H1 (cell line): ENCODE results near the gene NCK2. TPM values are rescaled to one million over a fixed set of nuclear protein-coding genes. Genes with fewer than 3 reads are reported as not detected.

Source experiments
- CTCF ChIA-PET: fragments of 300-600 bp; sonication (Branson Sonifier 250); formaldehyde crosslinking; loops from one replicate; lab custom pipeline; 2021; ENCODE audit not compliant: partially characterized antibody; lab: Charles Lee
- POLR2A ChIA-PET: fragments of 300-600 bp; sonication (Branson Sonifier 250); formaldehyde crosslinking; loops from one replicate; lab custom pipeline; 2021; ENCODE audit warnings: inconsistent platforms; ENCODE audit not compliant: partially characterized antibody; lab: Charles Lee
- DNase-seq, 2 experiments: peaks; one replicate each; pipeline versions ENCODE4 v3.0.0 to v3.0.0-alpha.2; 2010 to 2022; ENCODE audit warnings: low spot score in 2 of 2, low read depth in 1 of 2, mixed read lengths in 1 of 2
- FAIRE-seq: peaks from 2 replicates; lab custom pipeline; 2011; peaks lifted over from hg19 to GRCh38; lab: Jason Lieb, UNC
- H2AFZ ChIP-seq: 2 replicates; pipeline ENCODE4 v1.8.1; 2012; ENCODE audit warnings: low read length, inconsistent platforms
- H2AK5ac ChIP-seq: 2 replicates; pipeline ENCODE4 v1.6.1; 2013; ENCODE audit warnings: low read depth, low read length
- H2BK120ac ChIP-seq: replicated peaks from 2 replicates; pipeline ENCODE3; 2013; ENCODE audit warnings: low read depth, low read length, inconsistent platforms
- H2BK12ac ChIP-seq: 2 replicates; pipeline ENCODE4 v1.6.1; 2013; ENCODE audit warnings: low read depth, low read length
- H2BK15ac ChIP-seq: 2 replicates; pipeline ENCODE4 v1.6.1; 2013; ENCODE audit warnings: low read length
- H2BK20ac ChIP-seq: 2 replicates; pipeline ENCODE4 v1.6.1; 2013; ENCODE audit warnings: low read length
- H2BK5ac ChIP-seq: 2 replicates; pipeline ENCODE4 v1.6.1; 2013; ENCODE audit warnings: low read depth, low read length
- H3K14ac ChIP-seq: 2 replicates; pipeline ENCODE4 v1.6.1; 2013; ENCODE audit warnings: inconsistent platforms; ENCODE audit not compliant: insufficient read length
- H3K18ac ChIP-seq: 2 replicates; pipeline ENCODE4 v1.6.1; 2013; ENCODE audit warnings: low read length; ENCODE audit errors: extremely low read depth
- H3K23ac ChIP-seq: 2 replicates; pipeline ENCODE4 v1.6.1; 2013; ENCODE audit warnings: inconsistent platforms; ENCODE audit not compliant: insufficient read length
- H3K23me2 ChIP-seq: 2 replicates; pipeline ENCODE4 v1.6.1; 2013; ENCODE audit warnings: low read depth, low read length
- H3K27ac ChIP-seq: 2 replicates; pipeline ENCODE4 v1.6.1; 2011; ENCODE audit warnings: low read depth, low read length, inconsistent platforms
- H3K27me3 ChIP-seq, 4 experiments: replicated peaks in 1 of 4; 1 replicate in 1 of 4; 2 replicates in 3 of 4; pipeline versions ENCODE4 v1.6.1 to v1.8.1; 2011 to 2013; ENCODE audit warnings: low read length in 3 of 4, mild to moderate bottlenecking in 3 of 4, inconsistent platforms in 2 of 4, mixed read lengths in 2 of 4, moderate library complexity in 1 of 4; ENCODE audit not compliant: control insufficient read depth in 3 of 4, insufficient read depth in 3 of 4; ENCODE audit errors: extremely low read depth in 1 of 4
- H3K36me3 ChIP-seq, 4 experiments: 2 replicates each; pipeline versions ENCODE4 v1.6.1 to v1.8.1; 2011 to 2013; ENCODE audit warnings: mild to moderate bottlenecking in 4 of 4, low read length in 3 of 4, moderate library complexity in 2 of 4, control low read depth in 1 of 4, inconsistent platforms in 1 of 4; ENCODE audit not compliant: insufficient read depth in 4 of 4, control insufficient read depth in 2 of 4
- H3K4ac ChIP-seq: replicated peaks from 2 replicates; pipeline ENCODE3; 2013; ENCODE audit warnings: low read length, low read depth, mixed read lengths, inconsistent platforms; ENCODE audit not compliant: insufficient read length
- H3K4me1 ChIP-seq, 4 experiments: replicated peaks in 1 of 4; 1 replicate in 1 of 4; 2 replicates in 3 of 4; pipeline versions ENCODE4 v1.6.1 to v1.8.1; 2011 to 2013; ENCODE audit warnings: low read length in 3 of 4, inconsistent platforms in 2 of 4, mixed read lengths in 1 of 4; ENCODE audit not compliant: insufficient read depth in 4 of 4, control insufficient read depth in 3 of 4
- H3K4me2 ChIP-seq, 2 experiments: 2 replicates each; pipeline versions ENCODE4 v1.6.1 to v1.8.1; 2011 to 2013; ENCODE audit warnings: low read depth in 2 of 2, low read length in 2 of 2, control low read depth in 1 of 2, inconsistent platforms in 1 of 2, mild to moderate bottlenecking in 1 of 2; ENCODE audit not compliant: insufficient read depth in 1 of 2
- H3K4me3 ChIP-seq, 4 experiments: fragments of 200-600, 300-600 bp in 1 of 4; sonication (generic), shearing (Covaris generic), sonication (Bioruptor Twin) in 1 of 4; 2 replicates each; pipeline versions ENCODE4 v1.5.1 to v1.8.1; 2011 to 2016; ENCODE audit warnings: low read length in 4 of 4, low read depth in 3 of 4, control low read depth in 2 of 4, inconsistent platforms in 2 of 4, mild to moderate bottlenecking in 2 of 4, mixed read lengths in 1 of 4, moderate library complexity in 1 of 4; ENCODE audit not compliant: insufficient read depth in 2 of 4; ENCODE audit errors: extremely low read depth in 1 of 4
- H3K56ac ChIP-seq: replicated peaks from 2 replicates; pipeline ENCODE3; 2013; ENCODE audit warnings: low read depth, mild to moderate bottlenecking, mixed read lengths, low read length, inconsistent platforms; ENCODE audit not compliant: insufficient read length
- H3K79me1 ChIP-seq: 2 replicates; pipeline ENCODE4 v1.6.1; 2013; ENCODE audit warnings: low read depth, low read length, control low read depth
- H3K79me2 ChIP-seq, 2 experiments: 2 replicates each; pipeline versions ENCODE4 v1.6.1 to v1.8.1; 2012 to 2013; ENCODE audit warnings: low read length in 2 of 2, mild to moderate bottlenecking in 2 of 2, inconsistent platforms in 1 of 2; ENCODE audit not compliant: insufficient read depth in 2 of 2, control insufficient read depth in 1 of 2
- H3K9ac ChIP-seq, 4 experiments: replicated peaks in 1 of 4; 1 replicate in 1 of 4; 2 replicates in 3 of 4; pipeline versions ENCODE4 v1.6.1 to v1.8.1; 2011 to 2013; ENCODE audit warnings: low read depth in 3 of 4, low read length in 3 of 4, control low read depth in 2 of 4, mild to moderate bottlenecking in 2 of 4, moderate library complexity in 2 of 4, inconsistent platforms in 1 of 4; ENCODE audit errors: extremely low read depth in 1 of 4
- H3K9me3 ChIP-seq, 2 experiments: 2 replicates each; pipeline versions ENCODE4 v1.6.1 to v1.8.1; 2012 to 2013; ENCODE audit warnings: mild to moderate bottlenecking in 2 of 2, moderate library complexity in 2 of 2, control low read depth in 1 of 2, inconsistent platforms in 1 of 2, low read depth in 1 of 2, low read length in 1 of 2, mixed read lengths in 1 of 2; ENCODE audit not compliant: insufficient read depth in 2 of 2
- H4K20me1 ChIP-seq, 2 experiments: replicated peaks in 1 of 2; 2 replicates each; pipeline versions ENCODE3 to v1.8.1; 2011 to 2013; ENCODE audit warnings: inconsistent platforms in 2 of 2, low read length in 2 of 2, mild to moderate bottlenecking in 1 of 2; ENCODE audit not compliant: insufficient read depth in 2 of 2, control insufficient read depth in 1 of 2
- H4K5ac ChIP-seq: 2 replicates; pipeline ENCODE4 v1.6.1; 2013; ENCODE audit warnings: low read length, low read depth, mixed read lengths, inconsistent platforms; ENCODE audit not compliant: insufficient read length
- H4K8ac ChIP-seq: 2 replicates; pipeline ENCODE4 v1.8.0; 2013; ENCODE audit warnings: mild to moderate bottlenecking, moderate library complexity, low read length, inconsistent platforms; ENCODE audit not compliant: insufficient read depth; ENCODE audit errors: extremely low read depth
- H4K91ac ChIP-seq: replicated peaks from 2 replicates; pipeline ENCODE3; 2013; ENCODE audit warnings: low read length, mixed read lengths, inconsistent platforms; ENCODE audit not compliant: insufficient read length
- ASH2L ChIP-seq: fragments of 200-600, 300-600 bp; sonication (generic); IDR thresholded peaks from one replicate; pipeline ENCODE4 v1.7.1; 2017; ENCODE audit warnings: low read length
- BCL11A ChIP-seq, 2 experiments: IDR thresholded peaks; one replicate each; pipeline ENCODE4 v1.6.1; 2011; ENCODE audit warnings: low read depth in 2 of 2, low read length in 2 of 2, mild to moderate bottlenecking in 2 of 2
- CBX5 ChIP-seq: fragments of 300-800, 300-1000 bp; sonication (generic); IDR thresholded peaks from 2 replicates; pipeline ENCODE4 v1.7.1; 2016; ENCODE audit warnings: antibody characterized with exemption, low read length, low read depth
- CHD1 ChIP-seq: IDR thresholded peaks from 2 replicates; pipeline ENCODE4 v1.6.1; 2012; ENCODE audit warnings: low read depth, low read length, improper control_type of control experiment
- EP300 ChIP-seq, 2 experiments: IDR thresholded peaks; 1 replicate in 1 of 2; 2 replicates in 1 of 2; pipeline ENCODE4 v1.6.1; 2011 to 2012; ENCODE audit warnings: low read depth in 2 of 2, low read length in 2 of 2, mild to moderate bottlenecking in 2 of 2, borderline replicate concordance in 1 of 2, inconsistent platforms in 1 of 2, moderate library complexity in 1 of 2
- FOSL1 ChIP-seq: IDR thresholded peaks from 2 replicates; pipeline ENCODE4 v1.6.1; 2011; ENCODE audit warnings: mild to moderate bottlenecking, low read depth, low read length, moderate library complexity; ENCODE audit not compliant: insufficient read depth
- KDM1A ChIP-seq: fragments of 200-600, 300-600 bp; sonication (generic); IDR thresholded peaks from 2 replicates; pipeline ENCODE4 v1.7.1; 2016; ENCODE audit warnings: mild to moderate bottlenecking, low read length, borderline replicate concordance
- NRF1 ChIP-seq: IDR thresholded peaks from 2 replicates; pipeline ENCODE4 v1.6.1; 2011; ENCODE audit warnings: mild to moderate bottlenecking, low read depth, low read length, improper control_type of control experiment
- POLR2A ChIP-seq, 2 experiments: IDR thresholded peaks; 1 replicate in 1 of 2; 2 replicates in 1 of 2; pipeline ENCODE4 v1.6.1; 2011; ENCODE audit warnings: low read depth in 2 of 2, low read length in 2 of 2, mild to moderate bottlenecking in 2 of 2; ENCODE audit errors: control extremely low read depth in 1 of 2
- POLR2AphosphoS5 ChIP-seq: IDR thresholded peaks from 2 replicates; pipeline ENCODE4 v1.6.1; 2011; ENCODE audit warnings: low read depth, low read length
- SRF ChIP-seq: IDR thresholded peaks from 2 replicates; pipeline ENCODE4 v1.6.1; 2011; ENCODE audit warnings: mild to moderate bottlenecking, low read depth, low read length, moderate library complexity
- TBP ChIP-seq: IDR thresholded peaks from 2 replicates; pipeline ENCODE4 v1.6.1; 2011; ENCODE audit warnings: low read depth, low read length, improper control_type of control experiment
- WGBS, 2 experiments: shearing (Covaris generic) in 1 of 2; methylation state at CpG; one replicate each; pipeline versions ENCODE4 v1.1.6 to v1.1.7; 2013 to 2015; ENCODE audit warnings: low lambda C conversion rate in 2 of 2, mixed read lengths in 2 of 2, inconsistent platforms in 1 of 2, low coverage in 1 of 2, missing lambda C conversion rate in 1 of 2; ENCODE audit not compliant: insufficient replicate concordance in 2 of 2, insufficient coverage in 1 of 2, insufficient read length in 1 of 2; ENCODE audit errors: extremely low coverage in 1 of 2, missing lambda C conversion rate in 1 of 2; 5-methylcytosine and 5-hydroxymethylcytosine counted together
- polyA plus RNA-seq, 7 experiments: library from polyadenylated mRNA; depleted of rRNA in 3 of 7; stranded (reverse) in 5 of 7; unstranded in 2 of 7; fragments of >200 nt in 5 of 7; fragments of 200-250 nt in 2 of 7; gene quantifications; 1 replicate in 5 of 7; 2 replicates in 1 of 7; 4 replicates in 1 of 7; pipeline versions ENCODE4 v1.2.1 to v1.2.3, GENCODE V29; 2011 to 2013; ENCODE audit warnings: missing spikeins in 2 of 7, mixed read lengths in 2 of 7
- total RNA-seq: library from RNA; stranded (reverse); fragmentation: NEBNext Ultra II Directional; extraction: Animal tissue kit (Norgen Biotek cat#: 25700); gene quantifications from 2 replicates; pipeline ENCODE4 v1.2.1, GENCODE V29; 2021

Gene NCK2
- total and polyA plus RNA-seq, 2 of the 8 experiments (the other 6 are each of a cell fraction or from before 2014, with no cell fraction given) = 30.3 to 65.7 TPM

GRCh38 chr2:105772362-105772761 is 27.6 kb downstream of the NCK2 start:
- Histone ChIP-seq H3K4me3 (no peak overlapping the region), H3K14ac (no peak overlapping the region), H2BK20ac (no peak overlapping the region), H3K4me2 (no peak overlapping the region), H3K56ac (no peak overlapping the region), H4K5ac (no peak overlapping the region), H2AK5ac (0 out of 2 replicates have a peak overlapping the region, but pooled peaks have one; percentile 53), H2BK15ac (no peak overlapping the region), H3K36me3 (no peaks in the 10 kb centered on the region), H3K18ac (no peak overlapping the region; the same call in 1 of the 2 replicates), H3K9ac (no peak overlapping the region), H3K27ac (no peak overlapping the region), H4K8ac (no peak overlapping the region), H3K79me1 (peaks cover 27% of the 10 kb centered on the region), H3K79me2 (peaks cover 8 to 91% of the 10 kb centered on the region in 2 experiments), H4K20me1 (peaks cover 12 to 31% of the 10 kb centered on the region in 2 experiments), H2AFZ (no peak overlapping the region), H4K91ac (no peak overlapping the region), H3K9me3 (no peaks in the 10 kb centered on the region), H3K4ac (no peak overlapping the region), H2BK120ac (no peak overlapping the region), H3K27me3 (no peaks in the 10 kb centered on the region), H3K23me2 (no peaks in the 10 kb centered on the region), H2BK12ac (no peak overlapping the region; the same call in 1 of the 2 replicates), H3K23ac (no peak overlapping the region), H2BK5ac (no peak overlapping the region), H3K4me1 (peaks cover 3 to 25% (median 9%) of the 10 kb centered on the region in 4 experiments)
- 89% methylated on average over 5 of the region's 5 CpGs; no CpG with 5 or more reads in 1 of the 2 experiments for WGBS, 2 experiments
- no peak for FAIRE-seq
- ChIA-PET POLR2A (interaction anchor here (1.8 kb wide), 1 partner anchor 10 kb away, joined by 5 read pairs; no protein-coding TSS in a partner anchor), CTCF (interaction anchor here (1.4 to 2.0 kb wide), 2 partner anchors 11 to 142 kb away, joined by 3 to 5 read pairs; no protein-coding TSS in a partner anchor)
- DNase-seq = no peak
- no peak for TF ChIP-seq POLR2AphosphoS5
- TF ChIP-seq KDM1A = no peak
- TF ChIP-seq POLR2A (IDR thresholded peaks at IDR 0.05; ENCODE audit: control extremely low read depth in 1 of 2, low read depth in 2 of 2, low read length in 2 of 2) = no peak
- no peak for TF ChIP-seq EP300 (IDR thresholded peaks at IDR 0.05; ENCODE audit: borderline replicate concordance in 1 of 2, low read depth in 2 of 2, low read length in 2 of 2)
- TF ChIP-seq CBX5 = no peak
- TF ChIP-seq TBP = no peak
- no peak for TF ChIP-seq BCL11A (IDR thresholded peaks at IDR 0.05; ENCODE audit: low read depth in 2 of 2, low read length in 2 of 2)
- TF ChIP-seq NRF1 = no peak
- TF ChIP-seq CHD1 = no peak
- TF ChIP-seq SRF = no peak
- no peak for TF ChIP-seq ASH2L
- no peak for TF ChIP-seq FOSL1
